GM20000 (cell line): Measurements from ENCODE around the gene CASP12.
A peak's percentile ranks its signal among the peaks of the same experiment; 100 is the strongest.
"Not testable (repeated sequence)": the region's sequence is repeated elsewhere in the genome, so short reads cannot be mapped to it uniquely, and the experiment has no call there.

ENCODE experiments used
- DNase-seq: peaks from one replicate; pipeline ENCODE4 v3.0.0; 2012; ENCODE audit warnings: low spot score
- TF ChIP-seq, protein P1 (sequence below): IDR thresholded peaks from 2 replicates; pipeline ENCODE4 v1.5.1; 2012; ENCODE audit warnings: mild to moderate bottlenecking, control low read depth; ENCODE audit errors: extremely low read depth, missing control alignments

Gene CASP12

GRCh38 chr11:104897891-104898684 is at the start of gene CASP12:
Gene CASP12 (minus strand): TSS chr11:104898460.
- TF ChIP-seq, protein P1, sequence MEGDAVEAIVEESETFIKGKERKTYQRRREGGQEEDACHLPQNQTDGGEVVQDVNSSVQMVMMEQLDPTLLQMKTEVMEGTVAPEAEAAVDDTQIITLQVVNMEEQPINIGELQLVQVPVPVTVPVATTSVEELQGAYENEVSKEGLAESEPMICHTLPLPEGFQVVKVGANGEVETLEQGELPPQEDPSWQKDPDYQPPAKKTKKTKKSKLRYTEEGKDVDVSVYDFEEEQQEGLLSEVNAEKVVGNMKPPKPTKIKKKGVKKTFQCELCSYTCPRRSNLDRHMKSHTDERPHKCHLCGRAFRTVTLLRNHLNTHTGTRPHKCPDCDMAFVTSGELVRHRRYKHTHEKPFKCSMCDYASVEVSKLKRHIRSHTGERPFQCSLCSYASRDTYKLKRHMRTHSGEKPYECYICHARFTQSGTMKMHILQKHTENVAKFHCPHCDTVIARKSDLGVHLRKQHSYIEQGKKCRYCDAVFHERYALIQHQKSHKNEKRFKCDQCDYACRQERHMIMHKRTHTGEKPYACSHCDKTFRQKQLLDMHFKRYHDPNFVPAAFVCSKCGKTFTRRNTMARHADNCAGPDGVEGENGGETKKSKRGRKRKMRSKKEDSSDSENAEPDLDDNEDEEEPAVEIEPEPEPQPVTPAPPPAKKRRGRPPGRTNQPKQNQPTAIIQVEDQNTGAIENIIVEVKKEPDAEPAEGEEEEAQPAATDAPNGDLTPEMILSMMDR: no peak
- DNase-seq: peak; percentile 2

- DNase-seq: peak; percentile 42
- TF ChIP-seq, protein P1: peak; percentile 49
These were observed 48.6 kb upstream of the CASP12 start for GRCh38 chr11:104946907-104947306.

GRCh38 chr11:104944076-104944475 is 45.8 kb upstream of the CASP12 start:
- DNase-seq: no peak
- TF ChIP-seq, protein P1: no peak

GRCh38 chr11:104943561-104943960 is 45.3 kb upstream of the CASP12 start:
- TF ChIP-seq, protein P1: no peak
- no peak for DNase-seq

DNA sequence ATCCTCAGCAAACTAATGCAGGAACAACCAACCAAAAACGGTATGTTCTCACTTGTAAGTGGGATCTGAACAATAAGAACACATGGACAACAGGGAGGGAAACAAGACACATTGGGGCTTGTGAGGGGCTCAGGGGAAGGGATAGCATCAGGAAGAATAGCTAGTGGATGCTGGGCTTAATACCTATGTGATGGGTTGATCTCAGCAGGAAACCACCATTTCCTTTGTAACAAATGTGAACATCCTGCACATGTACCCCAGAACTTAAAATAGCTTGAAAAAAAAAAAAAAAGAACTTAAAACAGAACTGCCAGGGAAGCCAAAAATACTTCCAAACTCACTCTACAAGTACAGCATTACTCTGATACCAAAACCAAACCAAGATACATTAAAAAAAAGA is 36.3 kb upstream of the CASP12 start:
- no peak for DNase-seq
- TF ChIP-seq, protein P1: no peak

DNA sequence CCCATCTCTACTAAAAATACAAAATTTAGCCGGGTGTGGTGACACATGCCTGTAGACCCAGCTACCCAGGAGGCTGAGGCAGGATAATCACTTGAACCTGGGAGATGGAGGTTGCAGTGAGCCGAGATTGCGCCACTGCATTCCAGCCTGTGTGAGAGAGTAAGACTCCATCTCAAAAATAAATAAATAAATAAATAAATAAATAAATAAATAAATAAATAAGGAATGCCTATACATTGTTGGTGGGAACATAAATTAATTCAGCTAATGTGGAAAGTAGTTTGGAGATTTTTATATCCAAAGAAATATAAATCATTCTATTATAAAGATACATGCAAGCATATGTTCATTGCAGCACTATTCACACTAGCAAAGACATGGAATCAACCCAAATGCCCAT is 35.8 kb upstream of the CASP12 start:
- not testable (repeated sequence) for DNase-seq

- TF ChIP-seq, protein P1: no peak
- DNase-seq: no peak
These were observed 30.6 kb upstream of the CASP12 start for GRCh38 chr11:104928811-104929210.
